Uterus (tissue), 2 donors: Measurements from ENCODE around the gene PAK4.
"Not testable (repeated sequence)": the region's sequence is repeated elsewhere in the genome, so short reads cannot be mapped to it uniquely, and the experiment has no call there.

Experiments used
- CTCF ChIP-seq, 4 experiments: fragments of 200-600 bp in 2 of 4; fragments of 450-650 bp in 2 of 4; sonication (generic) in 2 of 4; IDR thresholded peaks; one replicate each; pipeline ENCODE4 v1.5.1; 2016 to 2019; ENCODE audit warnings: antibody characterized with exemption in 4 of 4, mild to moderate bottlenecking in 2 of 4, moderate library complexity in 1 of 4
- POLR2A ChIP-seq, 2 donors: fragments of 450-650 bp; IDR thresholded peaks; one replicate each; pipeline ENCODE4 v1.6.1; 2016; ENCODE audit warnings: antibody characterized with exemption in 2 of 2, mild to moderate bottlenecking in 1 of 2, moderate library complexity in 1 of 2

DNA sequence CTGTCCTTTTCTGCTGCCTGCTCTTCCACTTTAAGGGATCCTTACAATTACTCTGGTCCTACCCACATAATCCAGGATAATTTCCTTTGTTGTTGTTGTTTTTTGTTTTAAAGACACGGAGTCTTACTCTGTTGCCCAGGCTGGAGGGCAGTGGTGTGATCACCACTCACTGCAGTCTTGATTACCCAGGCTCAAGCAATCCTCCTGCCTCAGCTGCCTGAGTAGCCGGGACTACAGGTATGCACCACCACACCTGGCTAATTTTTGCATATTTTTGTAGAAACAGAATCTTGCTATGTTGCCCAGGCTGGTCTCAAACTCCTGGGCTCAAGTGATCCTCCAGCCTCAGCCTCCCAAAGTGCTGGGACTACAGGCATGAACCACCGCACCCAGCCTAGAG, 89.7 kb downstream of the PAK4 start:
- not testable (repeated sequence) for TF ChIP-seq CTCF, POLR2A (IDR thresholded peaks at IDR 0.05)
